Measurements from ENCODE around the gene CTBP2. TPM values are rescaled to one million over a fixed set of nuclear protein-coding genes. Genes with fewer than 3 reads are reported as not detected.
A peak's percentile ranks its signal among the peaks of the same experiment; 100 is the strongest.

CTBP2 gene
- total and polyA plus RNA-seq, 10 of the 15 experiments (the other 5 are each of a cell fraction or from before 2014, with no cell fraction given): 0.02 to 0.72 (median 0.06) TPM; not detected in 2

DNA sequence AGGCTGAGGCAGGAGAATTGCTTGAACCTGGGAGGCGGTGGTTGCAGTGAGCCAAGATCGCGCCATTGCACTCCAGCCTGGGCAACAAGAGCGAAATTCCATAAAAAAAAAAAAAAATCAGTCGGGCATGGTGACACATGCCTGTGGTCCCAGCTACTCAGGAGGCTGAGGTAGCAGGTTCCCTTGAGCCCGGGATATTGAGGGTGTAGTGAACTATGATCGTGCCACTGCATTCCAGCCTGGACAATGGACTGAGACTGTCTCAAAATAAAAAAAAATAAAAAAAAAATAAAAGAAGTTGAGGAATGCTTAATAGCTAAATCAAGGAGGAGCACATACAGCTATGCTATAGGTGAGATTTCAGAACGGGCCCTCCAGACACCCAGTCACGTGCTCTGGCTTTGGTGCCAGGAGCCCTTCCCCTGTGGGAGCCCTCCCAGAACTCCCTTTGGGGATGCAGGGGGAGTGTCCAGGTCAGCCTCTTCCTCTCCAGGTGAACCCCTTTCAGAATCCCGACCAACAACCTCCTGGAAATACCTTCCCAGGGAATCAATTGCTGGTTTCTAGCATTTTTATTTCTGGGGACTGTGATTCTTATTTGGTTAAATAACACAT, 42.9 kb upstream of the CTBP2 start:
- no peaks in the 10 kb centered on the region for H3K36me3 ChIP-seq (ENCODE audit: control insufficient read depth in 2 of 2, insufficient read depth in 2 of 2, low read length in 1 of 2)
- ATAC-seq (no peak), FAIRE-seq (no peak), DNase-seq (ENCODE audit: low read depth, low spot score) (no peak)
- intact Hi-C loops (cut with micrococcal nuclease; ENCODE audit: unreplicated experiment) (loop anchor here (5.0 kb wide), 1 partner anchor 136 kb away; no protein-coding TSS in a partner anchor), in situ Hi-C loops (cut with MboI) (no loop called here)
- ChIA-PET POLR2A (no interaction called here), CTCF (no interaction called here), SMC1A (ENCODE audit: uncharacterized antibody, unreplicated experiment) (no interaction called here), RAD21 (ENCODE audit: unreplicated experiment) (no interaction called here)
- no peaks in the 10 kb centered on the region for H3K9me3 ChIP-seq (replicated peaks; ENCODE audit: control insufficient read depth, insufficient read depth, low read length)
- 58% methylated on average over 9 of the region's 10 CpGs for WGBS (ENCODE audit: insufficient coverage, insufficient replicate concordance, low lambda C conversion rate, missing lambda C conversion rate)
- BruUV-seq (replicated peaks): no TSS peak
- H3K9ac ChIP-seq (ENCODE audit: control insufficient read depth, insufficient read depth, low read length): no peak overlapping the region
- no peak overlapping the region for H3K4me3 ChIP-seq
- H3K27ac ChIP-seq (ENCODE audit: control insufficient read depth, insufficient read depth): no peak overlapping the region
- H2AFZ ChIP-seq (ENCODE audit: control insufficient read depth, low read depth, low read length): no peak overlapping the region
- H4K20me1 ChIP-seq (ENCODE audit: control insufficient read depth, insufficient read depth): no peaks in the 10 kb centered on the region
- H3K4me1 ChIP-seq (ENCODE audit: control insufficient read depth, insufficient read depth, low read length): peaks cover 20% of the 10 kb centered on the region
- peaks cover 0 to 2% of the 10 kb centered on the region in 2 experiments; a peak in 1 of 4 replicates for H3K27me3 ChIP-seq (replicated peaks in 1 of 2; ENCODE audit: control insufficient read depth in 2 of 2, insufficient read depth in 2 of 2, low read length in 1 of 2)
- H3K79me2 ChIP-seq (ENCODE audit: control insufficient read depth, insufficient read depth, low read length): no peaks in the 10 kb centered on the region
- H3K4me2 ChIP-seq (ENCODE audit: control insufficient read depth, insufficient read depth): no peak overlapping the region
- TF ChIP-seq SREBF2 (IDR thresholded peaks at IDR 0.05; ENCODE audit: low read length): no peak
- no peak for TF ChIP-seq HDGF (IDR thresholded peaks at IDR 0.05)

DNA sequence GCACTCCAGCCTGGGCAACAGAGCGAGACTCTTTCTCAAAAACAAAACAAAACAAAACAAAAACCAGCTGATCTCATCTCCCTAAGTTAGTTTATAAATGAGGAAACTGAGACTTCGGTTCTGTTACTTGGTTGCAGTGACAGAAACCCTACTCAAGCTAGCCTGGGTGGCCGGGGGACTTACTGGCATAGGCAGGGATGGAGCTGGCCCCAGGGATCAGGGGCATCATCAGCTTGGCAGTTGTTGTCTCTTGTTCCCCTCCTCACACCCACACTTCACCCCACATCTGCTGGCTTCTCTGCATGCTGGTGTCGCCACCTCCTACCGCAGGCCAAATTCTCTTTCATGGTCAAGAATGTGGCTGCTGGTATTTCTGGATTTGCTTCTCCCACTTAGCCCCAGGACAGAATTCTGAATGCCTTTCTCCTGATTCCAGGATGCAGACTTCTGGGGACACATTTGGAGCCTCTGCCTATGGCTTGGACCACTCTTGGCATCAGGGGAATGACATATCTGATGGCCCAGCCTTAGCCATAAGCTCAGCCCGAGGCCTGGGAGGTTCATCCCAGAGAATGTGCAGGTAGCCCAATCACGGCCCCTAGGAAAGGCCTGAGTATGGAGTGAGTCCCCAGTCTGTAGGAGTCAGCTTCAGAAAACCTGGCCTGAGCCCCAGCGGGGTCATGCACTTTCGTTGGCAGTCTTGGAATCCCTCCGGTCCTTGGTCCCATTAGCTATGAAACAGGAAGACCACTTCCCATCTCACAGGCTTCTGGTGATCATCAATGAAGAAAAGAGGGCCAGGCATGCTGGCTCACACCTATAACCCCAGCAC, 41.6 kb upstream of the CTBP2 start:
- H3K4me3 ChIP-seq: no peak overlapping the region
- no TSS peak for BruUV-seq (replicated peaks)
- POLR2A ChIA-PET: no interaction called here
- 39% methylated on average over 10 of the region's 10 CpGs for WGBS (ENCODE audit: insufficient coverage, insufficient replicate concordance, low lambda C conversion rate, missing lambda C conversion rate)
- in situ Hi-C loops (cut with MboI): no loop called here
- H3K36me3 ChIP-seq (ENCODE audit: control insufficient read depth in 2 of 2, insufficient read depth in 2 of 2, low read length in 1 of 2): no peaks in the 10 kb centered on the region
- no peaks in the 10 kb centered on the region for H3K9me3 ChIP-seq (replicated peaks; ENCODE audit: control insufficient read depth, insufficient read depth, low read length)
- FAIRE-seq (no peak), DNase-seq (ENCODE audit: low read depth, low spot score) (no peak), ATAC-seq (no peak; the same call in 1 of the 3 replicates)
- RAD21 ChIA-PET (ENCODE audit: unreplicated experiment): no interaction called here
- H2AFZ ChIP-seq (ENCODE audit: control insufficient read depth, low read depth, low read length): no peak overlapping the region
- intact Hi-C loops (cut with micrococcal nuclease; ENCODE audit: unreplicated experiment): loop anchor here (5.0 kb wide), 1 partner anchor 135 kb away; no protein-coding TSS in a partner anchor
- H3K27me3 ChIP-seq (replicated peaks in 1 of 2; ENCODE audit: control insufficient read depth in 2 of 2, insufficient read depth in 2 of 2, low read length in 1 of 2): peaks cover 0 to 2% of the 10 kb centered on the region in 2 experiments; a peak in 1 of 4 replicates
- no peak for TF ChIP-seq RFX5 (IDR thresholded peaks at IDR 0.05; ENCODE audit: low read depth, low read length)
- TF ChIP-seq NFIC (IDR thresholded peaks at IDR 0.05; ENCODE audit: low read depth, low read length): 0 out of 2 replicates have a peak, but pooled peaks have one; percentile 7
- no peak for TF ChIP-seq EED (IDR thresholded peaks at IDR 0.05; ENCODE audit: low read depth)
- SMC1A ChIA-PET (ENCODE audit: uncharacterized antibody, unreplicated experiment): interaction anchor here (0.6 kb wide), 1 partner anchor 83 kb away, joined by 3 read pairs; no protein-coding TSS in a partner anchor
- CTCF ChIA-PET: no interaction called here
- peaks cover 20% of the 10 kb centered on the region for H3K4me1 ChIP-seq (ENCODE audit: control insufficient read depth, insufficient read depth, low read length)
- H3K9ac ChIP-seq (ENCODE audit: control insufficient read depth, insufficient read depth, low read length): no peak overlapping the region
- no peaks in the 10 kb centered on the region for H4K20me1 ChIP-seq (ENCODE audit: control insufficient read depth, insufficient read depth)
- no peak overlapping the region for H3K27ac ChIP-seq (ENCODE audit: control insufficient read depth, insufficient read depth)
- no peaks in the 10 kb centered on the region for H3K79me2 ChIP-seq (ENCODE audit: control insufficient read depth, insufficient read depth, low read length)
- H3K4me2 ChIP-seq (ENCODE audit: control insufficient read depth, insufficient read depth): no peak overlapping the region; the same call in 1 of the 2 replicates

All from GM12878 (cell line).